AG04450 (cell line): Measurements from ENCODE around the gene FARP1. TPM values are rescaled to one million over a fixed set of nuclear protein-coding genes. Genes with fewer than 3 reads are reported as not detected.

ENCODE experiments used
- CTCF ChIA-PET: fragments of 300-600, 350-600 bp; formaldehyde crosslinking; extraction: SDS; loops from one replicate; lab custom pipeline; 2022; ENCODE audit warnings: antibody characterized with exemption, inconsistent platforms; lab: Charles Lee
- POLR2A ChIA-PET: fragments of 350-600 bp; formaldehyde crosslinking; extraction: SDS; loops from one replicate; lab custom pipeline; 2021; ENCODE audit warnings: antibody characterized with exemption, inconsistent platforms; lab: Yijun Ruan, JAX
- DNase-seq: peaks from one replicate; pipeline ENCODE4 v3.0.0-alpha.2; 2011; ENCODE audit warnings: low read depth, low spot score
- H3K27ac ChIP-seq: one replicate; pipeline ENCODE4 v1.5.1; 2012; ENCODE audit warnings: low read depth, low read length, control low read depth
- H3K27me3 ChIP-seq: one replicate; pipeline ENCODE4 v1.6.0; 2012; ENCODE audit warnings: low read length; ENCODE audit not compliant: control insufficient read depth, insufficient read depth
- H3K4me3 ChIP-seq: 2 replicates; pipeline ENCODE4 v1.5.1; 2011; ENCODE audit warnings: mild to moderate bottlenecking, low read depth, low read length, control low read depth
- H3K9me3 ChIP-seq: 2 replicates; pipeline ENCODE4 v1.5.1; 2012; ENCODE audit warnings: low read length; ENCODE audit not compliant: control insufficient read depth, insufficient read depth
- CTCF ChIP-seq: IDR thresholded peaks from 2 replicates; pipeline ENCODE4 v1.5.1; 2011; ENCODE audit warnings: low read depth, low read length, control low read depth, inconsistent platforms
- polyA plus RNA-seq: library from polyadenylated mRNA; depleted of rRNA; stranded (reverse); fragments of >200 nt; gene quantifications from 2 replicates; pipeline ENCODE4 v1.2.3, GENCODE V29; 2011

FARP1 gene
- polyA plus RNA-seq, 1 experiment = 76.4 TPM

- H3K27ac ChIP-seq = peak overlapping the region; percentile 39
- H3K4me3 ChIP-seq = peak overlapping the region; percentile 75
- DNase-seq = no peak
- ChIA-PET CTCF (no interaction called here), POLR2A (interaction anchor here (1.2 kb wide), 1 partner anchor 30 kb away, joined by 3 read pairs; no protein-coding TSS in a partner anchor)
- no peaks in the 10 kb centered on the region for H3K27me3 ChIP-seq
- H3K9me3 ChIP-seq = peaks cover 4% of the 10 kb centered on the region; the same call in 1 of the 2 replicates
- no peak for TF ChIP-seq CTCF
Observed at GRCh38 chr13:98144027-98144741, 1.3 kb downstream of the FARP1 start.

- POLR2A ChIA-PET = interaction anchor here (0.7 to 1.2 kb wide), 2 partner anchors 29 to 178 kb away, joined by 3 read pairs; no protein-coding TSS in a partner anchor
- H3K27ac ChIP-seq = no peak overlapping the region
- peak; percentile 43 for TF ChIP-seq CTCF
- DNase-seq = peak; percentile 43
- CTCF ChIA-PET = no interaction called here
- H3K9me3 ChIP-seq = peaks cover 4% of the 10 kb centered on the region; the same call in 1 of the 2 replicates
- no peaks in the 10 kb centered on the region for H3K27me3 ChIP-seq
- peak overlapping the region; percentile 75 for H3K4me3 ChIP-seq
Observed at GRCh38 chr13:98144801-98145350, 2.0 kb downstream of the FARP1 start.

- Histone ChIP-seq H3K4me3 (no peak overlapping the region), H3K27me3 (no peaks in the 10 kb centered on the region), H3K27ac (no peak overlapping the region), H3K9me3 (no peaks in the 10 kb centered on the region)
- ChIA-PET POLR2A (no interaction called here), CTCF (no interaction called here)
- TF ChIP-seq CTCF = no peak
- no peak for DNase-seq
Observed at GRCh38 chr13:98147521-98147920, 4.6 kb downstream of the FARP1 start.

GRCh38 chr13:98150832-98151479 lies 8.1 kb downstream of the FARP1 start:
- Histone ChIP-seq H3K9me3 (no peaks in the 10 kb centered on the region), H3K4me3 (no peak overlapping the region), H3K27ac (no peak overlapping the region), H3K27me3 (no peaks in the 10 kb centered on the region)
- CTCF ChIA-PET = interaction anchor here (0.5 kb wide), 1 partner anchor 817 kb away, joined by 3 read pairs; no protein-coding TSS in a partner anchor
- no peak for DNase-seq
- no peak for TF ChIP-seq CTCF
- POLR2A ChIA-PET = interaction anchor here (0.7 kb wide), 1 partner anchor 23 kb away, joined by 7 read pairs; no protein-coding TSS in a partner anchor
